Activated T-cell treated with anti-CD3 and anti-CD28 coated beads, Interleukin-2, amount 50 U/mL, for 1 hour (primary cell): Measurements from ENCODE around the gene ELP4.
A peak's percentile ranks its signal among the peaks of the same experiment; 100 is the strongest.

ENCODE experiments used
- DNase-seq: peaks from one replicate; pipeline ENCODE4 v3.0.0-alpha.2; 2020

The ELP4 gene

GRCh38 chr11:31802990-31803812, 293.6 kb downstream of the ELP4 start:
- peak; percentile 15 for DNase-seq

GRCh38 chr11:31803813-31804311, 294.3 kb downstream of the ELP4 start:
- DNase-seq, result no peak

DNA sequence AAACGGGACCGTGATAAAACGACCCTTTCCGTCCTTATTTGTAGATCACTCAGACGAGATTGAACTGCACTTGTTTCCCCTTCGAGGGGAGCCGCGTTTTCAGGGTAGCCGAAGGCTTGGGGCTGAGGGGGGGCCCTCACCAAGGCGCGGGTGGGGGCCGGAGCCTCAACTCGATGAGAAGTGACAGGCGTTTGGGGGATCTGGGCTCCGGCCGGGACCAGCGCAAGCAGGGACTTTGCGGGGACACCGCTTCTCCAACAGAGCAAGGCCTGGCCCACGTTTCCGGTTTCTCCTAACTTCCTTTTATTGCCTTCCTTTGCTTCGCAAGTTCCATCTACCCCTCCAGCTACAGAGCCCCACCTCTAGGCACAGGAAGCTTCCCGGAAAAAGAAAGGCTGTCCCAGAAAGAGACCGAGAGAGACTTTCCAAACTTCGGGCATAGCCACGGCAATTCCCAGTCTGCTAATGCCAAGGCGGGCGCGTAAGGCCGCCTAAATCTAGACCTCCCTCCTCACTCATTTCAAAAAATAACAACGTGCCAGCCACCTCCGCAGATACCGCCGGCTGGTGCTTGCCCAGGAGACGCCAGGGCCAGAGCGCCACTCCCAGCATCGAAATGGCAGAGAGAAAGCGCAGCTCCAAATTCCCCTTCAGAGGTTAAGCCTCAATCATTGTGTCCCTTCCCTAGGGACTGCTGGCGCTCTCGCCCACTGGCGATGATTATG, 294.9 kb downstream of the ELP4 start:
- peak; percentile 16 for DNase-seq

GRCh38 chr11:31805037-31805628, 295.6 kb downstream of the ELP4 start:
- peak; percentile 8 for DNase-seq

GRCh38 chr11:31805629-31806185, 296.1 kb downstream of the ELP4 start:
- DNase-seq, result peak; percentile 16

DNA sequence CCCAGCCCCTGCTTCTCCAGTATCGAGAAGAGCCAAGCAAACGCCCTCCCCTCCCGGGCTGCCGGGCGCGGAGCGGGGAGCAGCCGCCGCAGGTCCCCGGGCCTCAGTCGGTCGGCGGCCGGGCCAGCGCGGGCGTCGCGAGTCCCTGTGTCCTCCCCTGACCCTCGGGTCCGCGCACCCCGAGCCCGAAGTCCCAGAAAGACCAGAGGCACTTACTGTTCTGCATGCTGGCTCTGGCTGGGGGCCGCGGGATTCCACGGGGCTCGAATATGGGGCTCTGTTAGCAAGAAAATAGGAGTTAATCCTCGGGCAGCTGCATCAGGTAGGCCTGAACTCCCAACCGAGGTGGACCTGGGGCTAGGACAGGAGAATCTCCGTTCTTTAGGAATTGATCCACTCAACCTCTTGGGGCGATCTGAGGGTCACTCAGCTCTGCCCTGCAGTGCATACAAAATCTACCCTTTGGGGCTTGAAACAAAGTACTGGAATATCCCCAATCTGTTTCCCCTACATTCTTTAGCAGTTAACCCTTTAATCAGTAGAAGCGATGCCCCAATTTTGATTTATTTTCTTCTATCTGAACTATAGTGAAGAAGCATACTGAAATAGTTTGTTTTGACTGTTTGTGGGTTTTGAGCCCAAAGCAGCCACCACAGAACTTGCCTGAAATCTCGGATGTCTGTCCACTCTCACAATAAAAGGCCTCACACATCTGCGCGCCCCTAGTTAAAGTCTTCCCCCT, 296.8 kb downstream of the ELP4 start:
- peak; percentile 16 for DNase-seq

GRCh38 chr11:31806928-31807798, 297.6 kb downstream of the ELP4 start:
- no peak for DNase-seq

GRCh38 chr11:31807799-31808667, 298.5 kb downstream of the ELP4 start:
- DNase-seq, result no peak

GRCh38 chr11:31808721-31809540, 299.4 kb downstream of the ELP4 start:
- DNase-seq, result no peak

- DNase-seq, result no peak
These were observed 299.9 kb downstream of the ELP4 start for GRCh38 chr11:31809541-31809856.

GRCh38 chr11:31809857-31810778, 300.6 kb downstream of the ELP4 start:
- DNase-seq, result peak; percentile 22

GRCh38 chr11:31810779-31811647, 301.4 kb downstream of the ELP4 start, which contains the start of gene PAX6:
Gene PAX6 (minus strand): TSS chr11:31811322. CDS start chr11:31806411, 4,911 bp downstream.
- peak; percentile 36 for DNase-seq

DNA sequence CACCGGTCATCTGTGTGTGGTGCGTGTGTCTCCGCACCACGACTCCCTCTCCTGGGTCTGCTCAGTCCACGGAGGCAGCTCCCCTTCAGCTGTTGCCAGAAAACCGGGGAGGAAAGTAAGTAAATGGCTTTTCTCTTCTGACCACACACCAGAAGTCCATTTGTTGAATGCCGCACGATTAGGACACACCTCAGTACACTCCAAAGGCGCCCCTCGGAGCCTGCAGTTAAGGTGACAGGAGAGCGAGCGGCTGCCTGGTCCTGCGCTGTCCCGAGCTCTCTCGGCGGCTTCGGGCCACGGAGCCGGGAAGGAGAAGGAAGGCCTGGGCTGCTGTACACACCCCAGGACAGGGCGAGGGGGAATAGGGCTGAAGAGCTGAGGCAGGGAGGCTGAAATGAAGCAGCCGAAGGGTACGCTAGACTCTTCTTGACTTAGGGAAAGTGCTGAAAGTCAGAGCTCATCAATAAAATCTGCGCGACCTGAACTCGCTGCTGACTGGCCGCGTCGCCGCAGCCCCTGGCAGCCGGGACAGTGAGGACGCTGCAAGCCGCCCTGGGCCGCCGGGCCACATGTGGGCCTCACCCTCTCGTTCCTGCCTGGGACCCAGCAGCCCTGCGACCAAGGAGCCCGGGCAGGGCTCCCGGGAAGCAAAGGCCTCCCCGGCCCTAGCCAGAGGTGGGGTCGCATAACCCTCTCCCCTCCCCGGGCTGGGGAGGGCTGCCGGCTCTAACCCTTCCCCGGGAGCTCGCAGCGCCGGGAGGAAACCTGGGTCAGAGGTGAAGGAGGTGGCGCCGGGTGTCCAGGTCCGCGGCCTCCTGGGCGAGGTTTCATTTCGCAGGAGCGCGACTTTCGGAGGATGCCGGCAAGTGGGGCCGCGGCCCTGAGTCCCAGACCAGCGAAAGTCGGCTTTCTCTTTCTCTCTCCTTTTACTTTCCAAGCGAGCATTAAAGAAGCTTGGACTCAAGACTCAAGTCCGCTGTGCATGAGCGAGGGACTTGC, 303.1 kb downstream of the ELP4 start:
- DNase-seq, result no peak

- DNase-seq, result no peak
These were observed 304.0 kb downstream of the ELP4 start for GRCh38 chr11:31813391-31814175.

GRCh38 chr11:31814176-31814868, 304.8 kb downstream of the ELP4 start:
- DNase-seq, result no peak
